OCI-LY7 (cell line): ENCODE data around the gene CTNNA2. TPM values are rescaled to one million over a fixed set of nuclear protein-coding genes. Genes with fewer than 3 reads are reported as not detected.

Experiments
- BruUV-seq: library from RNA; stranded (reverse); fragments of 400-500 nt; replicated peaks from 2 replicates; lab custom pipeline; 2021; lab: Mats Ljungman, UMichigan
- CTCF ChIA-PET: fragments of 300-600 bp; sonication (Branson Sonifier 250); formaldehyde crosslinking; loops from one replicate; lab custom pipeline; 2022; ENCODE audit warnings: antibody characterized with exemption; ENCODE audit not compliant: unreplicated experiment; lab: Charles Lee
- POLR2A ChIA-PET: fragments of 300-600 bp; sonication (Branson Sonifier 250); formaldehyde crosslinking; loops from one replicate; lab custom pipeline; 2022; ENCODE audit warnings: antibody characterized with exemption; lab: Charles Lee
- DNase-seq: peaks from one replicate; pipeline ENCODE4 v3.0.0-alpha.2; 2015; ENCODE audit warnings: low spot score
- H2AFZ ChIP-seq: fragments of 200-600 bp; sonication (generic), shearing (Covaris generic); 2 replicates; pipeline ENCODE4 v1.6.1; 2014; ENCODE audit warnings: mild to moderate bottlenecking, antibody characterized with exemption, low read length, moderate library complexity
- H3K27ac ChIP-seq: fragments of 200-600 bp; sonication (generic); 2 replicates; pipeline ENCODE4 v1.5.1; 2014; ENCODE audit warnings: mixed run types, low read depth, mild to moderate bottlenecking, moderate library complexity, low read length, inconsistent platforms; ENCODE audit not compliant: poor library complexity, severe bottlenecking
- H3K36me3 ChIP-seq: fragments of 200-600 bp; sonication (generic); 2 replicates; pipeline ENCODE4 v1.6.1; 2014; ENCODE audit warnings: mild to moderate bottlenecking, antibody characterized with exemption, low read length, moderate library complexity, mixed read lengths; ENCODE audit not compliant: insufficient read depth
- H3K4me1 ChIP-seq: fragments of 200-600 bp; sonication (generic); 2 replicates; pipeline ENCODE4 v1.5.1; 2014; ENCODE audit warnings: mild to moderate bottlenecking, low read length; ENCODE audit not compliant: insufficient read depth, poor library complexity, severe bottlenecking
- H3K4me2 ChIP-seq: fragments of 200-600 bp; sonication (generic); 2 replicates; pipeline ENCODE4 v1.6.1; 2014; ENCODE audit warnings: mild to moderate bottlenecking, low read length
- H3K4me3 ChIP-seq: fragments of 200-600 bp; sonication (generic); 2 replicates; pipeline ENCODE4 v1.5.1; 2014; ENCODE audit warnings: mild to moderate bottlenecking, low read depth, low read length; ENCODE audit not compliant: poor library complexity, severe bottlenecking
- H3K79me2 ChIP-seq: fragments of 200-600 bp; sonication (generic); 2 replicates; pipeline ENCODE4 v1.6.1; 2016; ENCODE audit warnings: low read depth, mild to moderate bottlenecking, low read length, moderate library complexity, mixed read lengths; ENCODE audit not compliant: insufficient read depth
- H3K9me2 ChIP-seq: fragments of 200-600 bp; sonication (generic); 2 replicates; pipeline ENCODE4 v1.6.1; 2016; ENCODE audit warnings: mild to moderate bottlenecking, low read length, mixed read lengths; ENCODE audit not compliant: insufficient read depth
- H3K9me3 ChIP-seq: fragments of 200-600 bp; sonication (generic); 2 replicates; pipeline ENCODE4 v1.6.1; 2014; ENCODE audit warnings: mild to moderate bottlenecking, mixed run types, low read length, mixed read lengths
- H4K20me1 ChIP-seq: fragments of 200-600 bp; sonication (generic); 2 replicates; pipeline ENCODE4 v1.6.1; 2014; ENCODE audit warnings: mild to moderate bottlenecking, antibody characterized with exemption, low read length, moderate library complexity, mixed read lengths; ENCODE audit not compliant: insufficient read depth
- CTCF ChIP-seq: fragments of 200-600 bp; sonication (generic); conservative IDR thresholded peaks from 2 replicates; pipeline ENCODE4 v1.5.1; 2014; ENCODE audit warnings: mild to moderate bottlenecking, antibody characterized with exemption, low read length, moderate library complexity, mixed read lengths
- EZH2phosphoT487 ChIP-seq: fragments of 200-600 bp; sonication (generic); IDR thresholded peaks from 2 replicates; pipeline ENCODE4 v1.6.1; 2018; ENCODE audit warnings: low read depth, borderline replicate concordance, mild to moderate bottlenecking, mixed run types, antibody characterized with exemption, low read length, moderate library complexity, mixed read lengths
- intact Hi-C: fragments of 100-400 bp; cut with micrococcal nuclease; formaldehyde crosslinking; loops from one replicate; pipeline ENCODE4 v1.10.0; 2022; ENCODE audit not compliant: unreplicated experiment
- total RNA-seq, 2 experiments: library from RNA; depleted of rRNA in 1 of 2; stranded (reverse); fragments of >200 nt in 1 of 2; shearing (Covaris generic) in 1 of 2; gene quantifications; 2 replicates each; pipeline ENCODE4 v1.2.3, GENCODE V29; 2014 to 2022

CTNNA2 gene
- total RNA-seq, 2 experiments from 2014 or later = 0.19 to 2.7 TPM

GRCh38 chr2:80476535-80477117 is 963.8 kb downstream of the CTNNA2 start:
- no TSS peak for BruUV-seq
- Histone ChIP-seq H2AFZ (no peak overlapping the region), H3K4me3 (no peak overlapping the region), H4K20me1 (no peaks in the 10 kb centered on the region), H3K36me3 (no peaks in the 10 kb centered on the region), H3K4me1 (no peaks in the 10 kb centered on the region), H3K27ac (no peak overlapping the region), H3K9me3 (no peaks in the 10 kb centered on the region), H3K4me2 (no peak overlapping the region), H3K9me2 (no peaks in the 10 kb centered on the region), H3K79me2 (no peaks in the 10 kb centered on the region)
- DNase-seq = no peak
- POLR2A ChIA-PET = no interaction called here
- CTCF ChIA-PET = no interaction called here
- no peak for TF ChIP-seq EZH2phosphoT487
- TF ChIP-seq CTCF = no peak
- intact Hi-C loops = no loop called here

GRCh38 chr2:80482276-80482675 is 969.4 kb downstream of the CTNNA2 start:
- Histone ChIP-seq H3K36me3 (no peaks in the 10 kb centered on the region), H4K20me1 (no peaks in the 10 kb centered on the region), H3K9me2 (no peaks in the 10 kb centered on the region), H3K27ac (no peak overlapping the region), H3K4me1 (no peaks in the 10 kb centered on the region), H3K9me3 (no peaks in the 10 kb centered on the region), H3K4me3 (no peak overlapping the region), H3K79me2 (no peaks in the 10 kb centered on the region), H2AFZ (no peak overlapping the region), H3K4me2 (no peak overlapping the region)
- ChIA-PET CTCF (no interaction called here), POLR2A (interaction anchor here (0.8 to 1.1 kb wide), 4 partner anchors 9 to 105 kb away, joined by 3 read pairs; no protein-coding TSS in a partner anchor)
- no TSS peak for BruUV-seq
- no peak for TF ChIP-seq EZH2phosphoT487
- TF ChIP-seq CTCF = no peak
- intact Hi-C loops = no loop called here
- DNase-seq = no peak

GRCh38 chr2:80489717-80490116 is 976.9 kb downstream of the CTNNA2 start:
- POLR2A ChIA-PET = no interaction called here
- intact Hi-C loops = loop anchor here (10.0 kb wide), 1 partner anchor 165 kb away; no protein-coding TSS in a partner anchor
- H2AFZ ChIP-seq = no peak overlapping the region

More at GRCh38 chr2:80489717-80490116, 976.9 kb downstream of the CTNNA2 start:
- BruUV-seq = no TSS peak
- no peak for TF ChIP-seq CTCF
- no peak for TF ChIP-seq EZH2phosphoT487
- CTCF ChIA-PET = no interaction called here
- no peak overlapping the region for H3K4me2 ChIP-seq
- H3K9me3 ChIP-seq = no peaks in the 10 kb centered on the region
- H3K36me3 ChIP-seq = no peaks in the 10 kb centered on the region
- H3K79me2 ChIP-seq = no peaks in the 10 kb centered on the region
- no peaks in the 10 kb centered on the region for H3K9me2 ChIP-seq
- no peaks in the 10 kb centered on the region for H4K20me1 ChIP-seq
- DNase-seq = no peak
- H3K4me1 ChIP-seq = no peaks in the 10 kb centered on the region
- no peak overlapping the region for H3K27ac ChIP-seq
- no peak overlapping the region for H3K4me3 ChIP-seq
